HepG2 (cell line): ENCODE results near the gene TRAF4. TPM values are rescaled to one million over a fixed set of nuclear protein-coding genes. Genes with fewer than 3 reads are reported as not detected.

Experiments used
- CBFB ChIP-seq: sonication (generic); formaldehyde crosslinking; IDR thresholded peaks from 2 replicates; pipeline ENCODE4 v1.4.0; 2020; ENCODE audit warnings: missing genetic modification reagents
- CCDC6 ChIP-seq: sonication (generic); formaldehyde crosslinking; IDR thresholded peaks from 2 replicates; pipeline ENCODE4 v1.8.1; 2022; ENCODE audit warnings: mild to moderate bottlenecking, missing genetic modification reagents, moderate library complexity
- EED ChIP-seq: sonication (generic); formaldehyde crosslinking; IDR thresholded peaks from 2 replicates; pipeline ENCODE4 v1.5.0; 2020; ENCODE audit warnings: mild to moderate bottlenecking, missing genetic modification reagents
- HMGXB3 ChIP-seq: sonication (generic); formaldehyde crosslinking; IDR thresholded peaks from 2 replicates; pipeline ENCODE4 v1.4.0; 2020; ENCODE audit warnings: missing genetic modification reagents, borderline replicate concordance
- PLSCR1 ChIP-seq: sonication (generic); formaldehyde crosslinking; IDR thresholded peaks from 2 replicates; pipeline ENCODE4 v1.5.0; 2020; ENCODE audit warnings: missing genetic modification reagents, mild to moderate bottlenecking, borderline replicate concordance
- STAG1 ChIP-seq: sonication (generic); formaldehyde crosslinking; IDR thresholded peaks from 2 replicates; pipeline ENCODE4 v1.4.0; 2020; ENCODE audit warnings: missing genetic modification reagents
- ZFP82 ChIP-seq: sonication (generic); formaldehyde crosslinking; IDR thresholded peaks from 2 replicates; pipeline ENCODE4 v1.5.1; 2020; ENCODE audit warnings: mild to moderate bottlenecking, missing genetic modification reagents, borderline replicate concordance
- ZNF407 ChIP-seq: sonication (generic); formaldehyde crosslinking; IDR thresholded peaks from one replicate; pipeline ENCODE4 v1.5.1; 2020; ENCODE audit warnings: mild to moderate bottlenecking, missing genetic modification reagents; ENCODE audit errors: not compliant biosample characterization
- ZNF646 ChIP-seq: sonication (generic); formaldehyde crosslinking; IDR thresholded peaks from 2 replicates; pipeline ENCODE4 v1.9.0; 2021; ENCODE audit warnings: mild to moderate bottlenecking, missing genetic modification reagents
- polyA plus RNA-seq, 8 experiments: library from polyadenylated mRNA; depleted of rRNA in 3 of 8; stranded (reverse) in 7 of 8; unstranded in 1 of 8; fragments of >200 nt; fragmentation: Illumina TruSeq in 4 of 8; extraction: Trizol in 4 of 8; gene quantifications; 2 replicates each; pipeline versions ENCODE4 v1.2.1 to v1.2.3, GENCODE V29; 2011 to 2016; ENCODE audit warnings: low read depth in 4 of 8, missing spikeins in 1 of 8, mixed read lengths in 1 of 8; ENCODE audit not compliant: insufficient read depth in 1 of 8
- total RNA-seq, 5 experiments: library from RNA; depleted of rRNA; stranded (reverse); fragments of >200 nt; fragmentation: Illumina TruSeq; extraction: Trizol; gene quantifications; 2 replicates each; pipeline ENCODE4 v1.2.3, GENCODE V29; 2016; ENCODE audit warnings: low read depth in 1 of 5

The TRAF4 gene
- total and polyA plus RNA-seq, 2 of the 13 experiments (the other 11 are each of a cell fraction or from before 2014, with no cell fraction given) = 86.0 to 89.9 TPM

GRCh38 chr17:28714281-28714680, 29.5 kb upstream of the TRAF4 start (continued):
- TF ChIP-seq ZNF646 = no peak
- no peak for TF ChIP-seq EED
- no peak for TF ChIP-seq CCDC6
- no peak for TF ChIP-seq HMGXB3 (CRISPR knock-in tag)
- TF ChIP-seq ZFP82 (CRISPR knock-in tag) = no peak
- TF ChIP-seq PLSCR1 (CRISPR knock-in tag) = no peak
- TF ChIP-seq STAG1 = peak; percentile 42; the same call in 1 of the 2 replicates
- no peak for TF ChIP-seq ZNF407 (CRISPR knock-in tag)
- no peak for TF ChIP-seq CBFB (CRISPR knock-in tag)
